Measurements from ENCODE around the gene WDR73. TPM values are rescaled to one million over a fixed set of nuclear protein-coding genes. Genes with fewer than 3 reads are reported as not detected.

The WDR73 gene
- total and polyA plus RNA-seq, 9 of the 15 experiments (the other 6 are each of a cell fraction or from before 2014, with no cell fraction given), result 9.2 to 25.4 (median 21.7) TPM

DNA sequence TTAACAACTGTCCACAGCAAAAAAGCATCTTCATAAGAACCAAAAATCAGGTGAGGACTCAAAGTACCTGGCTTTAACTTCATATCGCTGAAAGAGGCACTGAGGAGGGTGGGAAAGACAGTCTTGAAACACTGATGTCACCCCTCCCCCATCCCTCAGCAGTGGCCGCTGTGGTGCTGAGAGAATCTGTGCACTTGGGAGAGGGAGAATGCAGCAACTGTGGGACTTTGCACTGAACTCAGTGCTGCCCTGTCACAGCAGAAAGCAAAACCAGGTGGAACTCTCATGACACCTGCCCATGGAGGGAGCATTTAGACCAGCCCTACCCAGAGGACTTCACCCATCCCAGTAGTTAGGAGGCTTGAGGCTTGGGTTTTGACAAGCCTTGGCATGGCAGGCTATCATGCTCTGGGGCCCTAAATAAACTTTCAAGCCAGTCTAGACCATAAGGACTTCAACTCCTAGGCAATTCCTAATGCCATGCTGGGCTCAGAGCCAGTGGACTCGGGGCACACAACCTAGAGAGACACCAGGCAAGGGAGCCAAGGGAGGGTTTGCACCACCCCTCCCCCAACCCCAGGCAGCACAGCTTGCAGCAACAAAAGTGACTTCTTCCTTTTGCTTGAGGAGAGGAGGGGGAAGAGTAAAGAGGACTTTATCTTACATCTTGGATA, 59.3 kb downstream of the WDR73 start:
- no peaks in the 10 kb centered on the region for H3K9me3 ChIP-seq (replicated peaks; ENCODE audit: control insufficient read depth, insufficient read depth, low read depth, low read length)
- ChIA-PET POLR2A (interaction anchor here (0.6 to 1.2 kb wide), 3 partner anchors 10 to 361 kb away, joined by 3 to 4 read pairs (median 3); no protein-coding TSS in a partner anchor), CTCF (ENCODE audit: low intra/inter-chr PET ratio) (no interaction called here)
- H3K27me3 ChIP-seq (ENCODE audit: control insufficient read depth in 2 of 2, insufficient read depth in 2 of 2, low read length in 2 of 2), result no peaks in the 10 kb centered on the region
- H3K9me1 ChIP-seq (ENCODE audit: control insufficient read depth, insufficient read depth, low read length), result no peaks in the 10 kb centered on the region
- H4K20me1 ChIP-seq (replicated peaks; ENCODE audit: control insufficient read depth, insufficient read depth, low read length), result no peaks in the 10 kb centered on the region
- DNase-seq (ENCODE audit: extremely low read depth in 1 of 4, low spot score in 3 of 4), result no peak
- H3K27ac ChIP-seq (ENCODE audit: extremely low read depth, low read depth, low read length), result no peak overlapping the region
- 10% methylated on average over 3 of the region's 3 CpGs for WGBS (ENCODE audit: insufficient coverage, low coverage, missing lambda C conversion rate)
- peaks cover under 1 to 16% of the 10 kb centered on the region in 2 experiments; a peak in 4 of 5 replicates for H3K4me1 ChIP-seq (replicated peaks in 1 of 2; ENCODE audit: control insufficient read depth in 2 of 2, insufficient read depth in 2 of 2, low read length in 2 of 2)
- no peak for TF ChIP-seq CBX1 (IDR thresholded peaks at IDR 0.05; ENCODE audit: low read depth)
- no peak for FAIRE-seq
- intact Hi-C loops (cut with micrococcal nuclease) (loop anchor here (5.0 kb wide), 2 partner anchors 153 to 333 kb away; partner anchors contain the start of gene ZNF592), in situ Hi-C loops (cut with MboI) (loop anchor here (25.0 kb wide), 1 partner anchor 293 kb away; the partner anchor contains the start of gene SLC28A1)
- no peak overlapping the region for H3K4me2 ChIP-seq (ENCODE audit: insufficient read depth, low read length)
- no TSS peak for BruUV-seq (replicated peaks)
- no peak overlapping the region for H2AFZ ChIP-seq (ENCODE audit: low read depth, low read length)
- H3K79me2 ChIP-seq (ENCODE audit: control insufficient read depth, insufficient read depth, low read length), result no peaks in the 10 kb centered on the region
- H3K36me3 ChIP-seq (ENCODE audit: control insufficient read depth, insufficient read depth, low read length), result no peaks in the 10 kb centered on the region
- no peak for ATAC-seq
- no peak overlapping the region for H3K9ac ChIP-seq (ENCODE audit: insufficient read depth in 1 of 2, low read depth in 2 of 2, low read length in 2 of 2)
- no peak overlapping the region for H3K4me3 ChIP-seq

DNA sequence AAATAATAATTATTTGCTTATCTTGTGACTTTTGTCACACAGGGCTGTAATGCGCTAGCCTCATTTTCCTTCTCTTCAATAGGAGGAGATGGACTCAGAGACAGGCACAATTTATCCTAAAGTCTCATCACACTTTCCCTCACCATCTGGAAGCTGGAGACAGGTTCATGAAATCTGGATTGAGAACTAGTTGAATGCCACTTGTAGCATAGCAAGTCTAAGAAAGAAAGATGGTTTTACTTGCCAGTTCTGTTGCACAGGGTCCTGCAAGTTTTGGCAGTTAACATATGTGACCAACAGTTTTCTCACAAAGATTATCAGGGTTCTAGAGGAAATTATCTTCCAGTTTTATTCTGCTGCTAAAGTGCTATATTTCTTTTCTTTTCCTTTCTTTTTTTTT, 62.3 kb downstream of the WDR73 start:
- DNase-seq (ENCODE audit: extremely low read depth in 1 of 4, low spot score in 3 of 4) (no peak), ATAC-seq (no peak), FAIRE-seq (no peak)
- no peaks in the 10 kb centered on the region for H3K27me3 ChIP-seq (ENCODE audit: control insufficient read depth in 2 of 2, insufficient read depth in 2 of 2, low read length in 2 of 2)
- no peaks in the 10 kb centered on the region for H3K79me2 ChIP-seq (ENCODE audit: control insufficient read depth, insufficient read depth, low read length)
- H3K27ac ChIP-seq (ENCODE audit: extremely low read depth, low read depth, low read length), result no peak overlapping the region
- no peak for TF ChIP-seq CAMTA2 (CRISPR knock-in tag; conservative IDR thresholded peaks at IDR 0.05)
- TF ChIP-seq, protein P1, sequence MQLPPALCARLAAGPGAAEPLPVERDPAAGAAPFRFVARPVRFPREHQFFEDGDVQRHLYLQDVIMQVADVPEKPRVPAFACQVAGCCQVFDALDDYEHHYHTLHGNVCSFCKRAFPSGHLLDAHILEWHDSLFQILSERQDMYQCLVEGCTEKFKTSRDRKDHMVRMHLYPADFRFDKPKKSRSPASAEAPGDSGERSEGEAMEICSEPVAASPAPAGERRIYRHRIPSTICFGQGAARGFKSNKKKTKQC (CRISPR knock-in tag; IDR thresholded peaks at IDR 0.05), result no peak
- TF ChIP-seq RFX5 (IDR thresholded peaks at IDR 0.05; ENCODE audit: low read depth, low read length), result no peak
- TF ChIP-seq FOXP1 (CRISPR knock-in tag; IDR thresholded peaks at IDR 0.05), result no peak
- no peak for TF ChIP-seq CBX1 (IDR thresholded peaks at IDR 0.05; ENCODE audit: low read depth)
- TF ChIP-seq TSC22D4 (tag; IDR thresholded peaks at IDR 0.05), result no peak
- TF ChIP-seq RFX1 (IDR thresholded peaks at IDR 0.05), result no peak
- TF ChIP-seq ZNF121 (CRISPR knock-in tag; conservative IDR thresholded peaks at IDR 0.05), result no peak
- no peak for TF ChIP-seq ZNF696 (CRISPR knock-in tag; conservative IDR thresholded peaks at IDR 0.05)
- TF ChIP-seq CHD2 (IDR thresholded peaks at IDR 0.05; ENCODE audit: low read depth, low read length), result no peak
- no peak overlapping the region for H2AFZ ChIP-seq (ENCODE audit: low read depth, low read length)
- no peaks in the 10 kb centered on the region for H3K36me3 ChIP-seq (ENCODE audit: control insufficient read depth, insufficient read depth, low read length)
- H3K4me2 ChIP-seq (ENCODE audit: insufficient read depth, low read length), result no peak overlapping the region
- no peaks in the 10 kb centered on the region for H3K9me1 ChIP-seq (ENCODE audit: control insufficient read depth, insufficient read depth, low read length)
- H4K20me1 ChIP-seq (replicated peaks; ENCODE audit: control insufficient read depth, insufficient read depth, low read length), result no peaks in the 10 kb centered on the region
- 79% methylated on average over 1 of the region's 1 CpG for WGBS (ENCODE audit: insufficient coverage, low coverage, missing lambda C conversion rate)
- POLR2A ChIA-PET, result no interaction called here
- peaks cover 6 to 7% of the 10 kb centered on the region in 2 experiments; a peak in 3 of 5 replicates for H3K4me1 ChIP-seq (replicated peaks in 1 of 2; ENCODE audit: control insufficient read depth in 2 of 2, insufficient read depth in 2 of 2, low read length in 2 of 2)
- no peak overlapping the region for H3K9ac ChIP-seq (ENCODE audit: insufficient read depth in 1 of 2, low read depth in 2 of 2, low read length in 2 of 2)
- no peak overlapping the region for H3K4me3 ChIP-seq
- H3K9me3 ChIP-seq (replicated peaks; ENCODE audit: control insufficient read depth, insufficient read depth, low read depth, low read length), result no peaks in the 10 kb centered on the region
- CTCF ChIA-PET (ENCODE audit: low intra/inter-chr PET ratio), result no interaction called here
- in situ Hi-C loops (cut with MboI), result loop anchor here (25.0 kb wide), 1 partner anchor 295 kb away; the partner anchor contains the start of gene SLC28A1
- no TSS peak for BruUV-seq (replicated peaks)
- intact Hi-C loops (cut with micrococcal nuclease), result no loop called here
